ENCODE measurements around the gene CASZ1.

- TF ChIP-seq MAX (CRISPR knock-in tag; IDR thresholded peaks at IDR 0.05) (no peak), CTCF (IDR thresholded peaks at IDR 0.05) (no peak), STAT6 (CRISPR knock-in tag; conservative IDR thresholded peaks at IDR 0.05; ENCODE audit: low read depth) (no peak), JUN (CRISPR knock-in tag; IDR thresholded peaks at IDR 0.05) (no peak), NR1H2 (CRISPR knock-in tag; IDR thresholded peaks at IDR 0.05) (no peak), USF2 (CRISPR knock-in tag; IDR thresholded peaks at IDR 0.05) (no peak), NFYB (CRISPR knock-in tag; conservative IDR thresholded peaks at IDR 0.05; ENCODE audit: low read depth) (no peak)
Measured at GRCh38 chr1:10788592-10789006, 7.8 kb downstream of the CASZ1 start.

Data from WTC11 (cell line).